GM18517 (cell line): ENCODE results near the gene PATL2.
"Not testable (repeated sequence)": the region's sequence is repeated elsewhere in the genome, so short reads cannot be mapped to it uniquely, and the experiment has no call there.

Experiments used
- ATAC-seq: cut with Tn5 transposase; IDR thresholded peaks from one replicate; pipeline ENCODE4 v1.9.1; 2021; ENCODE audit warnings: mild to moderate bottlenecking, moderate library complexity; ENCODE audit not compliant: unreplicated experiment

The PATL2 gene

GRCh38 chr15:44719293-44719999 lies 8.3 kb upstream of the PATL2 start:
- ATAC-seq, result peak; percentile 55

GRCh38 chr15:44718927-44719292 lies 7.8 kb upstream of the PATL2 start:
- no peak for ATAC-seq

- ATAC-seq, result no peak
These were observed 7.2 kb upstream of the PATL2 start for GRCh38 chr15:44718180-44718926.

- no peak for ATAC-seq
These were observed 6.0 kb upstream of the PATL2 start for GRCh38 chr15:44716983-44717602.

GRCh38 chr15:44715797-44716334 lies 4.7 kb upstream of the PATL2 start:
- no peak for ATAC-seq

- no peak for ATAC-seq
These were observed 4.1 kb upstream of the PATL2 start for GRCh38 chr15:44715142-44715796.

- ATAC-seq, result no peak
These were observed 2.2 kb upstream of the PATL2 start for GRCh38 chr15:44713006-44713966.

- ATAC-seq, result no peak
These were observed 1.4 kb upstream of the PATL2 start for GRCh38 chr15:44712346-44713005.

- ATAC-seq, result no peak
These were observed 721 bp upstream of the PATL2 start for GRCh38 chr15:44711743-44712345.

GRCh38 chr15:44710236-44711095 lies 657 bp downstream of the PATL2 start:
- no peak for ATAC-seq

- no peak for ATAC-seq
These were observed 4.0 kb downstream of the PATL2 start for GRCh38 chr15:44706946-44707636.

- ATAC-seq, result no peak
These were observed 4.7 kb downstream of the PATL2 start for GRCh38 chr15:44706401-44706800.

- ATAC-seq, result no peak
These were observed 5.1 kb downstream of the PATL2 start for GRCh38 chr15:44705986-44706385.

- ATAC-seq, result not testable (repeated sequence)
These were observed 10.4 kb downstream of the PATL2 start for GRCh38 chr15:44700676-44701075.

- ATAC-seq, result no peak
These were observed 12.5 kb downstream of the PATL2 start for GRCh38 chr15:44698641-44699040.

- no peak for ATAC-seq
These were observed 14.1 kb downstream of the PATL2 start for GRCh38 chr15:44697014-44697413.

GRCh38 chr15:44695294-44695693 lies 15.8 kb downstream of the PATL2 start:
- no peak for ATAC-seq

GRCh38 chr15:44694416-44694815 lies 16.7 kb downstream of the PATL2 start:
- no peak for ATAC-seq
